Measurements from ENCODE around the gene EPN2.

EPN2 gene

GRCh38 chr17:19372866-19373504 is 135.8 kb downstream of the EPN2 start:
- Histone ChIP-seq H3K4me1 (peaks cover 46 to 72% (median 59%) of the 10 kb centered on the region in 10 experiments), H3K9ac (no peak overlapping the region), H3K4me3 (no peak overlapping the region), H3K27ac (no peak overlapping the region), H3K9me3 (replicated peaks in 1 of 11) (no peaks in the 10 kb centered on the region), H3K4me2 (peak overlapping the region in 7 of 11 experiments; percentile 77 to 97 (median 90); a peak in 12 of 22 replicates), H3K36me3 (no peaks in the 10 kb centered on the region), H4K20me1 (peaks cover 17 to 43% (median 30%) of the 10 kb centered on the region in 11 experiments; a peak in 18 of 22 replicates), H3K27me3 (peaks cover 0 to 36% (median 0%) of the 10 kb centered on the region in 11 experiments; a peak in 7 of 22 replicates)
- TF ChIP-seq Cebpa-rat (IDR thresholded peaks at IDR 0.05) = no peak

- Histone ChIP-seq H3K4me2 (no peak overlapping the region), H3K27ac (no peak overlapping the region), H3K9me3 (replicated peaks in 1 of 11) (no peaks in the 10 kb centered on the region), H3K27me3 (peaks cover 0 to 25% (median 0%) of the 10 kb centered on the region in 11 experiments; a peak in 6 of 22 replicates), H3K9ac (no peak overlapping the region), H4K20me1 (peaks cover 17 to 43% (median 31%) of the 10 kb centered on the region in 11 experiments; a peak in 18 of 22 replicates), H3K36me3 (no peaks in the 10 kb centered on the region), H3K4me3 (no peak overlapping the region), H3K4me1 (peaks cover 50 to 66% (median 56%) of the 10 kb centered on the region in 10 experiments)
- no peak for TF ChIP-seq Cebpa-rat (IDR thresholded peaks at IDR 0.05)
Measured at GRCh38 chr17:19374136-19374535, 137.0 kb downstream of the EPN2 start.

- no peak for TF ChIP-seq Cebpa-rat (IDR thresholded peaks at IDR 0.05)
- H3K36me3 ChIP-seq = peaks cover 8 to 16% (median 13%) of the 10 kb centered on the region in 11 experiments
Measured at GRCh38 chr17:19375732-19376131, 138.6 kb downstream of the EPN2 start.

GRCh38 chr17:19376811-19377210 is 139.6 kb downstream of the EPN2 start:
- peaks cover 19 to 27% (median 24%) of the 10 kb centered on the region in 11 experiments for H3K36me3 ChIP-seq
- no peak for TF ChIP-seq Cebpa-rat (IDR thresholded peaks at IDR 0.05)
- peaks cover 5 to 46% (median 20%) of the 10 kb centered on the region in 11 experiments; a peak in 13 of 22 replicates for H4K20me1 ChIP-seq
- peaks cover 0 to 20% (median 0%) of the 10 kb centered on the region in 11 experiments; a peak in 5 of 22 replicates for H3K27me3 ChIP-seq
- H3K4me2 ChIP-seq = peak overlapping the region; percentile 67 to 92 (median 86)
- peak overlapping the region; percentile 68 to 93 (median 80) for H3K4me3 ChIP-seq
- H3K4me1 ChIP-seq = peaks cover 29 to 50% (median 36%) of the 10 kb centered on the region in 10 experiments
- no peaks in the 10 kb centered on the region for H3K9me3 ChIP-seq (replicated peaks in 1 of 11)
- peak overlapping the region in 7 of 11 experiments; percentile 82 to 94 (median 87); a peak in 9 of 22 replicates for H3K27ac ChIP-seq
- H3K9ac ChIP-seq = peak overlapping the region in 10 of 11 experiments; percentile 81 to 90 (median 86); a peak in 18 of 22 replicates

More at GRCh38 chr17:19375732-19376131, 138.6 kb downstream of the EPN2 start:
- Histone ChIP-seq H3K4me2 (no peak overlapping the region), H3K27me3 (peaks cover 0 to 20% (median 0%) of the 10 kb centered on the region in 11 experiments; a peak in 5 of 22 replicates), H3K9ac (no peak overlapping the region), H3K4me3 (no peak overlapping the region), H4K20me1 (peaks cover 9 to 46% (median 24%) of the 10 kb centered on the region in 11 experiments; a peak in 18 of 22 replicates), H3K9me3 (replicated peaks in 1 of 11) (no peaks in the 10 kb centered on the region), H3K4me1 (peaks cover 40 to 61% (median 46%) of the 10 kb centered on the region in 10 experiments), H3K27ac (no peak overlapping the region)

GRCh38 chr17:19377602-19378415 is 140.6 kb downstream of the EPN2 start:
- TF ChIP-seq Cebpa-rat (IDR thresholded peaks at IDR 0.05) = no peak
- Histone ChIP-seq H3K4me1 (peaks cover 21 to 40% (median 26%) of the 10 kb centered on the region in 10 experiments), H3K27me3 (peaks cover 0 to 13% (median 0%) of the 10 kb centered on the region in 11 experiments; a peak in 3 of 22 replicates), H3K4me3 (peak overlapping the region; percentile 68 to 93 (median 80)), H3K9ac (peak overlapping the region; percentile 81 to 90 (median 86)), H3K9me3 (replicated peaks in 1 of 11) (no peaks in the 10 kb centered on the region), H3K4me2 (peak overlapping the region; percentile 67 to 98 (median 92)), H3K27ac (peak overlapping the region; percentile 62 to 94 (median 86)), H4K20me1 (peaks cover 0 to 46% (median 14%) of the 10 kb centered on the region in 11 experiments; a peak in 10 of 22 replicates), H3K36me3 (peaks cover 29 to 37% (median 33%) of the 10 kb centered on the region in 11 experiments)

GRCh38 chr17:19378416-19379360 is 141.5 kb downstream of the EPN2 start, which contains the start of gene MAPK7:
Gene MAPK7, plus strand, starts transcription at chr17:19378498. Its CDS starts 403 bp downstream, at chr17:19378901.
- Histone ChIP-seq H3K27ac (peak within 1 kb of the TSS; percentile 62 to 94 (median 86)), H3K9ac (peak within 1 kb of the TSS; percentile 81 to 90 (median 86)), H3K4me1 (peaks cover 20 to 34% (median 25%) of the 10 kb centered on the region in 10 experiments), H4K20me1 (peaks cover 0 to 46% (median 20%) of the 10 kb centered on the region in 11 experiments; a peak in 10 of 22 replicates), H3K36me3 (peaks cover 33 to 45% (median 42%) of the 10 kb centered on the region in 11 experiments), H3K4me2 (peak within 1 kb of the TSS; percentile 86 to 100 (median 98)), H3K27me3 (peaks cover 0 to 8% (median 0%) of the 10 kb centered on the region in 11 experiments; a peak in 3 of 22 replicates), H3K9me3 (replicated peaks in 1 of 11) (no peaks in the 10 kb centered on the region), H3K4me3 (peak within 1 kb of the TSS; percentile 68 to 93 (median 80))
- TF ChIP-seq Cebpa-rat (IDR thresholded peaks at IDR 0.05) = no peak

GRCh38 chr17:19379361-19380065 is 142.3 kb downstream of the EPN2 start:
- peaks cover 27 to 41% (median 32%) of the 10 kb centered on the region in 10 experiments for H3K4me1 ChIP-seq
- no peak for TF ChIP-seq Cebpa-rat (IDR thresholded peaks at IDR 0.05)
- H3K9me3 ChIP-seq (replicated peaks in 1 of 11) = no peaks in the 10 kb centered on the region
- peak overlapping the region; percentile 81 to 90 (median 86); a peak in 18 of 22 replicates for H3K9ac ChIP-seq
- peaks cover 0 to under 1% (median 0%) of the 10 kb centered on the region in 11 experiments; a peak in 1 of 22 replicates for H3K27me3 ChIP-seq
- peak overlapping the region; percentile 85 to 100 (median 98) for H3K4me2 ChIP-seq
- H4K20me1 ChIP-seq = peaks cover 0 to 54% (median 24%) of the 10 kb centered on the region in 11 experiments; a peak in 11 of 22 replicates
- H3K36me3 ChIP-seq = peaks cover 33 to 53% (median 47%) of the 10 kb centered on the region in 11 experiments
- H3K27ac ChIP-seq = peak overlapping the region in 2 of 11 experiments; percentile 76 to 94; a peak in 5 of 22 replicates
- peak overlapping the region; percentile 68 to 93 (median 80) for H3K4me3 ChIP-seq
